NCI-H1436 (cell line): ENCODE results near the gene HOXC5.

Experiments
- DNase-seq: peaks from one replicate; lab custom pipeline; 2025; lab: John Stamatoyannopoulos, UW

HOXC5 gene

DNA sequence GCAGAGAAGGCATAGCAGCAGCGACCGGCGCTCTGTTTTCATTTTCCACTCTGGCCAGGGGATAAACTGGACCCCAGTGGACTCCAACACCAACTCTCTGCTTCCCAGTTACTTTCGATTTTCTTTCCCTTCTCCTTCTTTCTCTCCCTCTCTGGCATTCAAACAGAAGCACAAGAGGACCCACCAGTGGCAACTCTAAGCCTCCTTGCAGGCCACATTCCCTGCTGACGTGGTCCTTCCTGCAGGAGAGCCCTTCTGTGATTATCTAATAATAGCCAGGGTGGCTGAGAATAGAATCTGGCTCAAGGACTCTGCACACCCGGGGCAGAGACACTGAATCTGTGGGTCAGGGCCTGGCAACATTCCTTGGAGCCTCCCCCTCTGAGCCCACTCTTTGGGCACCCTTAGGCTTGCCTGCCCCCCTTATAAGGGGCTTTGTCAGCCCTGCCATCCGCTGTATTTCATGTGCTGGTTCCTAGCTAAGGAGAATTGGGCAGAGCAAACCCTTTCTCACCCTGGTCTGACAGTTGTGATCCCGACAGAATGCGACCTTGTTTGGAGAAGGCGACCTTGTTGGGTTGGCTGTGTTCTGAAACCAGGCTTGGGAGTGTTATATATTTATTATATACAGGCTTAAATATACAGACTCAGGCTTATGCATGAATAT is 12.8 kb upstream of the HOXC5 start:
- no peak for DNase-seq

DNA sequence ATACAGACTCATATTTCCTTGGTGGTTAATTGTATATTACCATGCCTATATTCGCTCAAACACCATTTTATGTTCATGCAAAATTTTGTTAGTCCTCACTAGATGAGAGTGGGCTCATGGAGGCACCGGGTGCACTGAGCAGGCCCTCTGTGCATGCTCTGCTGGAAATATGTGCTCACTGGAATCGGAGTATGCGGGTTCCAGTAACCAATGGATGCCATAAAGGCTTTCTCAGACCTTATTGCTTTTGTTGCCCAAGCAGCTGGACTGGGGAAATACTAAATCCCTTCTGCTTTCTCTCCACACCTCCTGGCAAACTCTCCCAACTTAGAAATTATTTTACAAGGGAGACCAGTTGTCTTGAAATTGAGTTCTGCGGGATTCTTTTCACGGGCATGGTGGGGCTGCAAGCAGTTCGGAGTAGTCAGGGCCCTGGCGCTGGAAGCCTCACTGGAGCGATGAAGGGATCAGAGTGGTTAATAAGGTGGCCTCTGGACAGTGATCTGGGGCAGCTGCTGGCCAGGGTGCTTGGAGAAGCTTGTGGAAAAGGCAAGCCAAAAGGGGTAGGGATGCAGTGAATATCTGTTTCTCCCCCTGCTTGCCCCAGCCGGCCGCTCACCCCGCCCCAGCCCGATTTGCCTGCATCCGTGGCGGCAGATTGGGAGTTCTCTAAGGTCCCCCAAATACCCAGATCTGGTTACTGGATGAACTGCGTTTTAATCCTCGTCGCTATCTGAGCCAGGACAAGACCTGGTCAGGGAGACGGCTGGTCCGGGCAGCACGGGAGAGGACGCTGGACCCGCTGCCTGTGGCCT is 12.1 kb upstream of the HOXC5 start:
- DNase-seq, result no peak

DNA sequence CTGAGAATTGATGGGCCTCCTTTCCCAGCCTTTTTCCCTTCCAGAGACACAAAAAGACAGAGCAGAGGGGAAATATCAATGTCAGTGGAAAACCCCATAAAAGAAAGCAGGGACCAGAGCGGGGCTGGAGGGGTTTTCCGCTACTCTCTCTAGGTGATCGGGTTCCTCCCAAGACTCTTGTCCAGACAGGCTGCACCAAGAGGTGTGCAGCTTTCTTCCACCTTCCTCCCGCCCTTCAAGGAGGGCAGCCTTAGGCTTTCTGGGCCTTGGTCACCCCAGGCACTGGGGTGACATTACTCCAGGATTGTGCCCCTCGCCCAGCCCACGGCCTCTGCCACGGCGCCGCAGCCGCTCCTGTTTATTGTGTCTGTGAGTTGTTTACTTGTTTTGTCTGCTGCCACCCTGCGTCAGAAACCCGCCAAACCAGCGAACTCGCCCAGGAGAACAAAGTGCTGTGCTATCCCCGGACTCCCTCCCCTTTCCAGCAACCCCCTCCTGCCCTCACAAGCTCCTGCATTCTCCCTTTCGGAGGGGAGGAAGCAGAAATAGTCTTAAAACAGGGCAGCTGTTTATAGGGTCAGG is 11.3 kb upstream of the HOXC5 start:
- no peak for DNase-seq

DNA sequence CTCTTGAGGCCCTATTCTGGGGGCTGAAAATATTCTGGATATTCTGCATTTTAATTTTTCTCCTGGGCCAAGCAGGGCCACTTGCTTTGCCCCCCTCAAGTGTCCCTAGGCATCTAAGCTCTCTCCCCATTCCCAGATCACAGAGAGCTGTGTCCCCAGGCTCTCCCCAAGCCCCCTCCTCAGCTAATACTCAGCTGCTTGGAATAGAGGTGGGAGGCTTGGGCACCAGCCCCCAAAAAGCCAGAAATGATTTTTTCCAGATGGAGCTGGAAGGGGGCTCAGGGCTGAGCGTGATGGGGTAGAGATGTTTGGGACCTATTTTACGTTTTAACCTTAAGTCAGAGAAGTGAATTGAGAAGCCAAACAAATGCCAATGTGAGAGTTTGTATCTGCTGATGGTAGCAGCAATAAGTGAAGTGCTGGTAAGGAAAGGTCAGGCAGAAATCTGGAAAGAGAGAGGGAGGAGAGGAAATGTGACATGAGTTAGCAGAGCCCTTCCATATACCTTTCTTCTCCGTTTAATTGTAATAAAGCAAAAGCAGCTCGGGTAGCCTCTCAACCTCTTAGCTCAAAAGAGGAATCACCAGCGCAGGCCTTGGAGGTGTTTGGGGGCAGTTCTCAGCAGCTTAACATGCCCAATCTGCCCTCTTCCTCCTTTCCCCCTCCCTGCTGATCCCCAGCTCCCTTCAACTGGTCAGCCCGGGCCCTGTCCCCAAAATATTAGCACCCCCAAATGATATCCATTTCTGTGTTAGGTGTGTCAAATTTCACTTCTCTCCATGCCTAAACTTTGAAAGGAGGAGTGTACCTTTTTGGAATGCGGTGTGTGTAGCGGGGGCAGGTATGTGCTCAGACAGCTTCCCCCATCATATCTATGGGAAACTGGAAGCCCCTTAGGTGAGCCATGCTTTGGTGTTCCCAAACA is 9.6 kb upstream of the HOXC5 start:
- no peak for DNase-seq

DNA sequence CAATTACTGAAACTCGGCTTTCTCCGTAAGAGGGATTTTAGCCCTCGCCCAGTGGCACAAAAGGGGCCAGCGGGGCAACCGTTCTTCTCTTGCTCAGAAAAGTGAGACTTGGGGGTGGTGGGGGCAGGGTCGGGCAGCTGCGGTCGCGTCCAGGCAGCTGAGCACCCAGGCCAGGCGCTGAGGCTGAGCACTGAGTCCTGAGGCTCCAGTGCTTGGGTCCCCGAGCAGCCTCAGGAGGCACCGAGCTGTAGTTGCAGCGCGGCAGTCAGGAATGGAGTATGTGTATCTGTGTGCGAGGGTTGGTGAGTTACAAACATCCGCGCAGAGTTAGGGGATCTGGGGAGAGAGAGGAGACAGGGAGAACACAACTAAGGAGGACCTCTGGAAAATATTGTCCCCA is 8.7 kb upstream of the HOXC5 start:
- DNase-seq, result no peak

DNA sequence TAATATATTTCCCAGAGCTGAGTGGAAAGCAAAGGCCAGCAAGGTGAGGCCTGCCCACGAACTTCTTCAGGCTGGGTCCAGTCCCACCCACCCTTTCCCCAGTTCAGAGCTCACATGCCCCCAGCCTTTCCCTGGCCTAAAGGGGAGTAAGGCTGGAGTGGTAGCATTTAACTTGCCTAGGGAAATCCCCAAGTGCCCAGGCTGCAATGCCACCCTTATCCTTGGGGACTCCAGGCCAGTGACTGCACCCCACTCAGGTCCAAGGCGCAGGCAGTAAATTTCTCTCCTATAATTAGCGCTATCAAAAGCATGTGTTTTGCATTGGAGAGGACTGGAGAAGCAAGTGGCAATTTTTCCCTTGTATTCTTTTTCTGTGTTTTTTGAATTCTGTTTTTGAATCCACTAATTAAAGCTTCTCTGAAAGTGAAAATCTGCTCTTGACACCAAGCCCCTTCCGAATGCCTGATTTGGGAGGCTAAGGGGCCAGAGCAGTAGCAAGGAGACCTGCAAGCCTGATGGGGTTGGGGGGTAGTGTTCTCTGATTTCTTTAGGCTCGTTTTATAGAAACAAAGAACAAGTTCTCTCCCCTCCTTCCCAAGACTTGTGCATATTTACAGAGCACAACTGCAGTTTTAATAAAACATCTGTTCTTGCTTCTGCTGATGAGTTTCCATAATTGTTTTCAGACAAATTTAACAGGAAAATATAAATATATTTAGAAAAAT is 8.1 kb upstream of the HOXC5 start:
- no peak for DNase-seq

DNA sequence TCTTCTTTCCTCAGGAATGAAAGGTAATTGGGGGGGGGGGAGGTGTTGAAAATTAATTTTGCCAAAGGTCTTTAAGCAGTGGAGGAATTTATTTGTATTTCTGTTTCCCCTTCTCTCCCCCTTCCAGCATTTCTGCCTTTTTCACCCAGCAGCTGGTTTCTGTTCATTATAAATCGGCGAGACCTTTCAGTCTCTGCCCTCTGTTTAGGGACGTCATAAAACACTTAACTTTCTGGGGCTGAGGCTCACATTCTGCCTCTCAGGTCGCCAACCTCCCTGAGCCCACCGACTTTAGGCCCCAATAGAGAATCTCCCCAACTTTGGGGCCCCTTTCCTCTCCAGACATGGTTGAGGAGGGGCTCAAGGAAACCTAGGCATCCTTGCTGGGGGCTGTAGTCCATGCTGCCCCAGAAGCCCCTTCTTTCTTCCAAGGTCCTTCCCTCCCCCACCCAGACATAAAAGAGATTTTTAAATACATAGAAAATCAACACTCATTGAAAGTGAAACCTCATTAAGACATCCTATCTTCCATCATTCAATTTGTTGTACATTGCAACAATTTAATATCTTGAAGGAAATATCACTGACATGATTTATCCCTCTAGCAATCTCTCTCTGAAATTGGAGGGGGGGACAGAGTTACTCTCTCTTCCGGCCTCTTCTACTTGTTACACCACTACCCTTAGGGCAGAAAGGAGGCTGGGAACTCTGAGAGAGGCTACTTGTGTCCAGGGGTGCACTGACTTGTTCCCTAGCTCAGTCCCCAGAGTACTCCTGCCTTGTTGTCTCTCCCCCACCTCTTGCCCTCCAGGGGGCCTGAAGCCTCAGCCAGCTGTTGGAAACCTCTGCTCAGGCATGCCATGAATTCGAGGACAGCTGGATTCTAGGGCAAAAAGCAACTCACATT is 7.1 kb upstream of the HOXC5 start:
- no peak for DNase-seq

DNA sequence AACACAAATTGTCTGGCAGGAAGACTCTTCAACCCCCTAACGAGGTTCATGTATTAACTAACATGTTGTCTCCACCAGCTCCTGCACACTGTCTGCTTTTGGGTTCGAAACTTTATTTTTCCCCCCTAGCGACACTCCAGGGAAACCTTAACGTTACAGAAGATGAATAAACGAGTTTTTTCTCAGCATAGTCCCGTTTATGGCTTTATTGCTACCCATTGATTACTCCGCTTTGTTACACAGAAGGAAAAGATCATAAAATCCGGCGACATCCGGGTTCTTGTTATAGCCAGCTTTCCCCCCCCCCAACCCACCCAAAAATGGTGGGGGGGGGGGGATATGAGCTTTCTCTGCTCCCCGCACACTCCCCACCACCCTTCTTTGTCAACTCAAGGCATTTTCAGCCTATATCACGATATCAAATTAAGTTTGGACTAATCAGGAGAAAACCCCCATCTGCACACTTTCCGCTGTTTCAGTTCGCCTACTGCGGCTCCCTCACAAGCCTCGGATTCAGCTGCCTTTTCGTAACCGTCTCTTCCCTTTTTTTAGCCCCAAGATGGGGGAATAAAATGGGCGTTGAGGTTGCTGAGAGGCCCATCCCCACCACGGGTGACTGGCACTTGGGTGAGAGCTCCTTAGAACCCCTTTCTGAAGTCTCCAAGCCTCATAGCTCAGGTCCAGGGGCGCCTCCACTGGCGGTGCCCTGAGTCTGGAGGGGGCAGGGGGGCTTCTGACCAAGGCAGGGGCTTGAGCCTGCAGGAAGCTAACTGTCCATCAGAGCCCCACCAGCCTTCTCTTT is 6.0 kb upstream of the HOXC5 start:
- no peak for DNase-seq

DNA sequence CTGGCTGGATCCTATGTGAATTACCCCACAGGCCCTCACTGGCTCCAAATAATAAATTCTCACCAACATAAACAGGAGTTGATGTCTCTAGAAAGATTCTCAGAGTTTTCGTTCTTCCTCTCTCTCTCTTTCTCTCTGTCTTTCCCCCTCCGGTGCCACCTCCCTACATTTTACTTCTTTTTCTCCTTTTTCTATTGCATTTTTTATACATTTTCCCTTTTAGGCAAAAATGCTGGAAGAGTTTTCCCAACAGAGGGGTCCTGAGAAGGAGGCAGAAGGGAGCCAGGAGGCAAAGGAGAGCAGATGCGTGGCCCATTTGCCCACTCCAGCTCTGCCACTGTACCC is 5.4 kb upstream of the HOXC5 start:
- no peak for DNase-seq

DNA sequence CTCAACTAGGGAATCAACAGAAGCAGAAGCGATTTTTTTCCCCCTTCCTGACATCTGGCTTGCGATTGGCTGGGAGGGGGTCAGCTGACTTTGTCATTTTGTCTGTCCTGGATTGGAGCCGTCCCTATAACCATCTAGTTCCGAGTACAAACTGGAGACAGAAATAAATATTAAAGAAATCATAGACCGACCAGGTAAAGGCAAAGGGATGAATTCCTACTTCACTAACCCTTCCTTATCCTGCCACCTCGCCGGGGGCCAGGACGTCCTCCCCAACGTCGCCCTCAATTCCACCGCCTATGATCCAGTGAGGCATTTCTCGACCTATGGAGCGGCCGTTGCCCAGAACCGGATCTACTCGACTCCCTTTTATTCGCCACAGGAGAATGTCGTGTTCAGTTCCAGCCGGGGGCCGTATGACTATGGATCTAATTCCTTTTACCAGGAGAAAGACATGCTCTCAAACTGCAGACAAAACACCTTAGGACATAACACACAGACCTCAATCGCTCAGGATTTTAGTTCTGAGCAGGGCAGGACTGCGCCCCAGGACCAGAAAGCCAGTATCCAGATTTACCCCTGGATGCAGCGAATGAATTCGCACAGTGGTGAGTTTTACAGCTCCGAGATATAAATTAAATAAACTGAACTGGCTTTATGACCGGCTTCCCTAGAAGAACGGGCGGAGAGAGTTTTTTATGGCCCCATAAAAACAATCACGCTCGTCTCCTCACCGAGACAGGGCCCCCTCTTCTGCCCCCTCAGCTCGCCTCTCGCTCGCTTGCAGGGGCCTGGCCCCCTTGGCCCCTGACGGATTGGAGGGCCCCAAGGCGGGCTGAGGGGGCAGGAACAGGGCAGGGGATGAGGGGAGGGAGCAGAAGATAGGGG is 4.3 kb upstream of the HOXC5 start, which contains the start of gene HOXC6:
TSS of gene HOXC6 (plus strand) at position 127 of the 888 bp plus-strand sequence. CDS start at position 209, 82 bp downstream.
- no peak for DNase-seq

DNA sequence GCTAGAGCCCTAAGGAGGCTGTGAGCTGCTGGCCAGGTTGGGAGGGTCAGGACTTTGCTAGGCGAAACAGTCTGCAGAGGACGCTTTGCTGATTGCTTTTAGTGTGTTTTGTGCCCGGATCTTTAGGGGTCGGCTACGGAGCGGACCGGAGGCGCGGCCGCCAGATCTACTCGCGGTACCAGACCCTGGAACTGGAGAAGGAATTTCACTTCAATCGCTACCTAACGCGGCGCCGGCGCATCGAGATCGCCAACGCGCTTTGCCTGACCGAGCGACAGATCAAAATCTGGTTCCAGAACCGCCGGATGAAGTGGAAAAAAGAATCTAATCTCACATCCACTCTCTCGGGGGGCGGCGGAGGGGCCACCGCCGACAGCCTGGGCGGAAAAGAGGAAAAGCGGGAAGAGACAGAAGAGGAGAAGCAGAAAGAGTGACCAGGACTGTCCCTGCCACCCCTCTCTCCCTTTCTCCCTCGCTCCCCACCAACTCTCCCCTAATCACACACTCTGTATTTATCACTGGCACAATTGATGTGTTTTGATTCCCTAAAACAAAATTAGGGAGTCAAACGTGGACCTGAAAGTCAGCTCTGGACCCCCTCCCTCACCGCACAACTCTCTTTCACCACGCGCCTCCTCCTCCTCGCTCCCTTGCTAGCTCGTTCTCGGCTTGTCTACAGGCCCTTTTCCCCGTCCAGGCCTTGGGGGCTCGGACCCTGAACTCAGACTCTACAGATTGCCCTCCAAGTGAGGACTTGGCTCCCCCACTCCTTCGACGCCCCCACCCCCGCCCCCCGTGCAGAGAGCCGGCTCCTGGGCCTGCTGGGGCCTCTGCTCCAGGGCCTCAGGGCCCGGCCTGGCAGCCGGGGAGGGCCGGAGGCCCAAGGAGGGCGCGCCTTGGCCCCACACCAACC is 3.1 kb upstream of the HOXC5 start:
- no peak for DNase-seq

DNA sequence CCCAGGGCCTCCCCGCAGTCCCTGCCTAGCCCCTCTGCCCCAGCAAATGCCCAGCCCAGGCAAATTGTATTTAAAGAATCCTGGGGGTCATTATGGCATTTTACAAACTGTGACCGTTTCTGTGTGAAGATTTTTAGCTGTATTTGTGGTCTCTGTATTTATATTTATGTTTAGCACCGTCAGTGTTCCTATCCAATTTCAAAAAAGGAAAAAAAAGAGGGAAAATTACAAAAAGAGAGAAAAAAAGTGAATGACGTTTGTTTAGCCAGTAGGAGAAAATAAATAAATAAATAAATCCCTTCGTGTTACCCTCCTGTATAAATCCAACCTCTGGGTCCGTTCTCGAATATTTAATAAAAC is 2.4 kb upstream of the HOXC5 start:
- no peak for DNase-seq

DNA sequence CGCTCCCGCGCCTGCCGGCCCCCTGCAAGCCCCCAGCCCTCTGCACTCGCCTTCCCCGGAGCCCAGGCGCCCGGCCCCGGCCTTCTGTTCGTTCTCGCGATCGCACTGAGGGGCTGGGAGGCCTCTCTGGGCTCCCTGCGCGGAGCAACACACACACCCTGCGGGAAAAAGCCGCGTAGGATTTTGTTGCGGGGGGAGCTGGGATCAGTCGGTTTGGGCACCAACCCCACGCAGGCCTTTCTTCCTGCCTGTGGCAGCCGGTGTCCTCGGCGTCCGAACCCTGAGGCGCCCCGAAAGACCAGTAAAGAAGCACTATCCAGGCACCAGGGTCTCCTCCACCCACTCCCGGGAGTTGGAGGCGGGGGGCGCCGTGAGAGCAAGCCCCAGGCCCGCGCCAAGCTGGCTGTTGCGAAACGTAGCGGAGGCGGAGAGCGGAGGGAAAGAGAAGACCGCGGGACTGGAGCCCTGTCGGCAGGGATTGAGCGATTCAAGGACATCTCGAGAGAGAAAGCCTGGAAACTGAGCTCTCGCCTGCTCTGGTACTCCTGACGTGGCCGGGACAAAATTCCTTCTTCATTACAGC is 1.9 kb upstream of the HOXC5 start:
- no peak for DNase-seq

DNA sequence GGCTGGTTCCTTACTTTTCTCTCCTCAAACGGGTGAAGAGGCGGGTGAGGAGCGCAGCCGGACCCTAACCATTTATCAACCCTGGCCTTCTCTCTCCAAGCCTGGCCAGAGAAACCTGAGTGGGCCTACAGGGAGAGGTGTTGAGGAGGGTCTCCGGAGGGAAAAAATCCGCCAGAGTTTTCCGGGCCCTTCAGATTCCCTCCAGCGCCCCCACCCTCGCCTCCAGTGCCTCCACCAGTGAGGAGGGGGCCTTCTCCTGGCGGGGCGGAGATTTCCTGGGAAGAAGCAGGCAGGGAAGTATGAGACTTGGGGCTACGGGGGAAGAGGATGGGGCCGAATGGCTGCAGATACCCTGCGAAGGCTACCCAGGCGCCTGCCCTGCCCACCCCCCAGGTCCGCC is 1.4 kb upstream of the HOXC5 start:
- no peak for DNase-seq

DNA sequence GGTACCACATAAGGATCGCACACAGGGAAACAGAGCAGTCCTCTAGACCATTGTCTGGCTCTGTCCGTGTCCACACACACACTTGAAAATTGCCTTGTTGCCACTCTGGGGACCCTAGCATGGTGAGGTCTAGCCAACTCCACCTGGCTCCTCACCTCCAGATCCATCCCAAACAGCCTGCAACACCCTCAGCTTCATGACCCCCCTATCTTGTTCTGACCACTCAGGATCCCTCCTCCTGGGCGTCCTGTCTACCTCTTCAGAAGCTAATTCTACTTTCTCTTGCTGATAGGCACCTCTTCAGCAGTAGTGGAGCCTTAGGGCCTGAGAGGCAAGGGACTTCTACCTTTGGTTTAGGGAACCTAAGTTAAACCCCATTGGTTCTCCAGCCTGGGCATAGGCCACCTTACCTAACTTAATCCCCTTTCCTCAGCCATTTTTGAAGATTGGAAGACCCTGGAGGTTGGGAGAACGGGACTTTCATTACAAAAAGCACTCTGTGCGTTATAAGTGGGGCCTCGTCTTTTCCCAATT is 697 bp upstream of the HOXC5 start:
- no peak for DNase-seq

DNA sequence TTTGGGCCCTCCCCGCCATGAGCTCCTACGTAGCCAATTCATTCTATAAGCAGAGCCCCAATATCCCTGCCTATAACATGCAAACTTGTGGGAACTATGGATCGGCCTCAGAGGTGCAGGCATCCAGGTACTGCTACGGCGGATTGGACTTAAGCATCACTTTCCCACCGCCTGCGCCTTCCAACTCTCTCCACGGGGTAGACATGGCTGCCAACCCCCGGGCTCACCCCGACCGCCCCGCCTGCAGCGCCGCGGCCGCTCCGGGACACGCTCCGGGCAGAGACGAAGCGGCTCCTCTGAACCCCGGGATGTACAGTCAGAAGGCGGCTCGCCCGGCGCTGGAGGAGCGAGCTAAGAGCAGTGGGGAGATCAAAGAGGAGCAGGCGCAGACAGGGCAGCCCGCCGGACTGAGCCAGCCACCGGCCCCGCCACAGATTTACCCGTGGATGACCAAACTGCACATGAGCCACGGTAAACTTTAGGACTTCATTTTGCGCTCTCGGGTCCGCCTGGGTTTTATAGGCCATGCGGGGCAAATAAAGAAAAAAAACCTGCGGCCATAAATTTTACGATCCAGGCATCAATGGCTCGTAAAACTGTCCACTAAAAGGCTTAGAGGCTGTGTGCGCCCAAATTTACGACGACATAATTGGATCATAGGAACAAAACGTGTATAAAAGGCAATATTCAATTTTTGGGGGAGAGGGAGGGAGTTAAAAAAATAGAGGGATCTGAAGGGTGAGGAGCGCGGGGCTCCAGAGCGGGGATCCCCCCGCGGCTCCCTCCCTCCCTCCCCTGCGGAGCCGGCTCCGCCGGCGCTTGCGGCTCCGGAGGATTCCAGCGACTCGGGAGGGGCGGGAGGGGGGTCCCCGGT is 493 bp downstream of the HOXC5 start:
- DNase-seq, result no peak
